ENCODE results near the gene DOCK4.
A peak's percentile ranks its signal among the peaks of the same experiment; 100 is the strongest.

GRCh38 chr7:111855161-111855841 lies 350.9 kb downstream of the DOCK4 start:
- TF ChIP-seq CTCF (conservative IDR thresholded peaks at IDR 0.05 in 1 of 2, IDR thresholded peaks at IDR 0.05 in 1 of 2; ENCODE audit: extremely low read depth in 1 of 2, insufficient read depth in 1 of 2, low read depth in 1 of 2, low read length in 2 of 2) (peak; percentile 68 to 86), EZH2 (IDR thresholded peaks at IDR 0.05; ENCODE audit: borderline replicate concordance, low read length) (no peak)

Measured in mammary epithelial cell (primary cell).